ENCODE results near the gene OPTC.
A peak's percentile ranks its signal among the peaks of the same experiment; 100 is the strongest.
"Not testable (repeated sequence)": the region's sequence is repeated elsewhere in the genome, so short reads cannot be mapped to it uniquely, and the experiment has no call there.

Gene OPTC

GRCh38 chr1:203517426-203518110 is 23.6 kb downstream of the OPTC start:
- DNase-seq (ENCODE audit: low read depth), result no peak

- DNase-seq (ENCODE audit: low read depth), result not testable (repeated sequence)
Measured at GRCh38 chr1:203518139-203518538, 24.2 kb downstream of the OPTC start.

- DNase-seq (ENCODE audit: low read depth), result no peak
Measured at GRCh38 chr1:203518541-203518940, 24.6 kb downstream of the OPTC start.

GRCh38 chr1:203519053-203519840 is 25.3 kb downstream of the OPTC start:
- DNase-seq (ENCODE audit: low read depth), result no peak

GRCh38 chr1:203519896-203520295 is 25.9 kb downstream of the OPTC start:
- no peak for DNase-seq (ENCODE audit: low read depth)

- no peak for DNase-seq (ENCODE audit: low read depth)
Measured at GRCh38 chr1:203520315-203520714, 26.4 kb downstream of the OPTC start.

GRCh38 chr1:203521074-203521794 is 27.3 kb downstream of the OPTC start:
- DNase-seq (ENCODE audit: low read depth), result no peak

GRCh38 chr1:203521812-203522211 is 27.9 kb downstream of the OPTC start:
- DNase-seq (ENCODE audit: low read depth), result no peak

GRCh38 chr1:203522237-203522636 is 28.3 kb downstream of the OPTC start:
- no peak for DNase-seq (ENCODE audit: low read depth)

GRCh38 chr1:203523667-203524066 is 29.7 kb downstream of the OPTC start:
- no peak for DNase-seq (ENCODE audit: low read depth)

GRCh38 chr1:203524152-203524551 is 30.2 kb downstream of the OPTC start:
- no peak for DNase-seq (ENCODE audit: low read depth)

GRCh38 chr1:203524824-203525223 is 30.9 kb downstream of the OPTC start:
- no peak for DNase-seq (ENCODE audit: low read depth)

- no peak for DNase-seq (ENCODE audit: low read depth)
Measured at GRCh38 chr1:203525685-203526084, 31.7 kb downstream of the OPTC start.

- DNase-seq (ENCODE audit: low read depth), result no peak
Measured at GRCh38 chr1:203526130-203526529, 32.2 kb downstream of the OPTC start.

GRCh38 chr1:203526572-203526971 is 32.6 kb downstream of the OPTC start:
- DNase-seq (ENCODE audit: low read depth), result no peak

GRCh38 chr1:203527013-203527412 is 33.1 kb downstream of the OPTC start:
- DNase-seq (ENCODE audit: low read depth), result no peak

GRCh38 chr1:203528063-203528462 is 34.1 kb downstream of the OPTC start:
- no peak for DNase-seq (ENCODE audit: low read depth)

- no peak for DNase-seq (ENCODE audit: low read depth)
Measured at GRCh38 chr1:203528976-203529835, 35.3 kb downstream of the OPTC start.

GRCh38 chr1:203531063-203531462 is 37.1 kb downstream of the OPTC start:
- no peak for DNase-seq (ENCODE audit: low read depth)

- DNase-seq (ENCODE audit: low read depth), result no peak
Measured at GRCh38 chr1:203534012-203534411, 40.1 kb downstream of the OPTC start.

GRCh38 chr1:203534526-203534925 is 40.6 kb downstream of the OPTC start:
- peak; percentile 77 for DNase-seq (ENCODE audit: low read depth)

- no peak for DNase-seq (ENCODE audit: low read depth)
Measured at GRCh38 chr1:203536575-203536974, 42.6 kb downstream of the OPTC start.
